Stimulated activated memory B cell treated with anti-CD40 and anti-IgM and Interleukin-4, amounts not matched to agents 10 μg/mL and 1 μg/mL and 100 μg/mL, for 72 hours (primary cell): ENCODE results near the gene PRAF2.

Experiments used
- ATAC-seq: fragments of 150-1000 bp; cut with Tn5 transposase; 2 replicates; pipeline ENCODE4 v1.10.0; 2021
- H3K27ac Mint-ChIP-seq: one replicate; pipeline ENCODE4 v1.8.0; 2022; ENCODE audit warnings: mild to moderate bottlenecking, mixed read lengths
- H3K27me3 Mint-ChIP-seq: one replicate; pipeline ENCODE4 v1.8.0; 2022; ENCODE audit warnings: mixed read lengths
- H3K36me3 Mint-ChIP-seq: one replicate; pipeline ENCODE4 v1.8.0; 2022; ENCODE audit warnings: mixed read lengths
- H3K4me1 Mint-ChIP-seq: one replicate; pipeline ENCODE4 v1.8.0; 2022; ENCODE audit warnings: mixed read lengths
- H3K4me3 Mint-ChIP-seq: one replicate; pipeline ENCODE4 v1.8.0; 2022; ENCODE audit warnings: mild to moderate bottlenecking, moderate library complexity, mixed read lengths
- H3K9me3 Mint-ChIP-seq: one replicate; pipeline ENCODE4 v1.8.0; 2022; ENCODE audit warnings: mixed read lengths

Gene PRAF2

GRCh38 chrX:49039598-49040375 lies 34.0 kb downstream of the PRAF2 start:
- H3K4me1 Mint-ChIP-seq = peaks cover 36% of the 10 kb centered on the region
- peak overlapping the region; percentile 31 for H3K4me3 Mint-ChIP-seq
- no peak for ATAC-seq
- no peaks in the 10 kb centered on the region for H3K9me3 Mint-ChIP-seq
- peak overlapping the region; percentile 75 for H3K27ac Mint-ChIP-seq
- H3K27me3 Mint-ChIP-seq = no peaks in the 10 kb centered on the region
- peaks cover 20% of the 10 kb centered on the region for H3K36me3 Mint-ChIP-seq

DNA sequence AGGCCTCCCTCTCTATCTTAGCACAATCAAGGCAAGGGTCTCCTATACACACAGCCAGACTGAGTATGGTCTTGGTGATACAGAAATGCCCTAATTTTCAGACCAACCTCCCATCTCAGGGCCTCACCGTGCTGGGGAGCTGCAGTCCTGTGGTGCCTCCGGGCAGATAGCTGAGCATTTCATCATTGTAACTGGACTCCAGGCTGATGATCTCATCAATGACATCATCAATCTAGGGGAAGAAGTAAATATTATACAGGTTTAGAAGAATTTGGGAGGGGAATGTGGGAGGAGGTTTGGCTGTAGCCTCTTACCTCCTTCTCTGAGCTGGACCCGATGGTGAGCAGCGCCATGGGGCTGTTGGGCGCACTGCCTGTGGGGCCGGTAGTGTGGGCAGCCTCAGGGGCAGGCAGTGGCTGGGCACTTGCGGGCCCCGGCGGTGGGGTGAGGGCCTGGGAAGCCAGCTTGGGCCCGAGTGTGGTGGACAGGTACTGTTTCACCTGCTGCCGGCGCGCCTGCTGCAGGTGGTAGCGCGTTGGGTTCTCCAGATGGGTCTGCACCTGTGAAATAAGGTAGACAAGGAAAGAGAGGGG lies 35.8 kb downstream of the PRAF2 start:
- Mint-ChIP-seq H3K36me3 (peaks cover 36% of the 10 kb centered on the region), H3K9me3 (no peaks in the 10 kb centered on the region), H3K27me3 (no peaks in the 10 kb centered on the region), H3K4me3 (no peak overlapping the region), H3K4me1 (peaks cover 36% of the 10 kb centered on the region), H3K27ac (no peak overlapping the region)
- no peak for ATAC-seq

DNA sequence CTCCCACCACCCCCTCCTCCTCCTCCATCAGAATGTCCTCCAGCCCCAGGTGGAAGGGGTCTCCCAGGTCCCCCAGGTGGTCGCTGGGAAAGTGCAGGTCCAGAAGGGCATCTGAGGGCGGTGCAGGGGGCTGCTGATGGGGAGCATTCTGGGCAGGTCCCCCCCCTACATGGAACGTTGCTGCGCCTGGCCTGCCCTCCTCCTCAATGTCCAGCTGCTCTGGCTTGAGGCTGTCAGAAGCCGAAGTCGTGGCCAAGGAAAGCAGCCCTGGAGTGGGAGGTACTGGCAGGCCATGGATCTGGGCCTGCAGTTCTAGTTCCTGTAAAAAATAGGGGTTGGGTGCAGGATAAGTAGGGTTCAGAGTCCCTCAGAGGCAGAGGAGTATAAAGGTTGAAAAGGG lies 43.5 kb downstream of the PRAF2 start:
- Mint-ChIP-seq H3K27me3 (no peaks in the 10 kb centered on the region), H3K9me3 (no peaks in the 10 kb centered on the region), H3K27ac (no peak overlapping the region), H3K36me3 (peaks cover 36% of the 10 kb centered on the region), H3K4me3 (no peak overlapping the region), H3K4me1 (no peaks in the 10 kb centered on the region)
- no peak for ATAC-seq

DNA sequence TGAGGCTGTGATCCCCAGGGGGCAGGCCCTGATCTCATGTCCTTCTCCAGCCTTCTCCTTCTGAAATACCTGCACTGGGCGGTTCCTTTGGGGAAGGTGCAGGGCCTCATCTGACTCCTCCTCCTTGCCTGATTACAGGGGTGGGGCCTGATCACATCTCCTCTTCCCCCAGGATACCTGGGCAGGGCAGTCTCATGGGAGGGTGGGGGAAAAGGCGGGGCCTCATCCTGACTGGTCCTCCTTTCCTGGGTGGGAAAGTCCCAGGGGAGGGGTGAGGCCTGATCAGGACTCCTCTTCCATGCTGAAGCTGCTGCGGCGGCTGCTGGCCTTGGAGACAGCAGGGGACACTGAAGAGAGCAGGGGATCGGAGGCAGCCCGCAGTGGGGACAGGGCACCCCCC lies 43.9 kb downstream of the PRAF2 start:
- Mint-ChIP-seq H3K27me3 (no peaks in the 10 kb centered on the region), H3K9me3 (no peaks in the 10 kb centered on the region), H3K4me1 (no peaks in the 10 kb centered on the region), H3K27ac (no peak overlapping the region), H3K4me3 (no peak overlapping the region), H3K36me3 (peaks cover 35% of the 10 kb centered on the region)
- ATAC-seq = no peak
